GM20000 (cell line): ENCODE results near the gene CHST3.

Source experiments
- DNase-seq: peaks from one replicate; pipeline ENCODE4 v3.0.0; 2012; ENCODE audit warnings: low spot score
- TF ChIP-seq, protein P1 (sequence below): IDR thresholded peaks from 2 replicates; pipeline ENCODE4 v1.5.1; 2012; ENCODE audit warnings: mild to moderate bottlenecking, control low read depth; ENCODE audit errors: extremely low read depth, missing control alignments

The CHST3 gene

GRCh38 chr10:71939861-71940474, 24.2 kb upstream of the CHST3 start:
- no peak for DNase-seq
- TF ChIP-seq, protein P1, sequence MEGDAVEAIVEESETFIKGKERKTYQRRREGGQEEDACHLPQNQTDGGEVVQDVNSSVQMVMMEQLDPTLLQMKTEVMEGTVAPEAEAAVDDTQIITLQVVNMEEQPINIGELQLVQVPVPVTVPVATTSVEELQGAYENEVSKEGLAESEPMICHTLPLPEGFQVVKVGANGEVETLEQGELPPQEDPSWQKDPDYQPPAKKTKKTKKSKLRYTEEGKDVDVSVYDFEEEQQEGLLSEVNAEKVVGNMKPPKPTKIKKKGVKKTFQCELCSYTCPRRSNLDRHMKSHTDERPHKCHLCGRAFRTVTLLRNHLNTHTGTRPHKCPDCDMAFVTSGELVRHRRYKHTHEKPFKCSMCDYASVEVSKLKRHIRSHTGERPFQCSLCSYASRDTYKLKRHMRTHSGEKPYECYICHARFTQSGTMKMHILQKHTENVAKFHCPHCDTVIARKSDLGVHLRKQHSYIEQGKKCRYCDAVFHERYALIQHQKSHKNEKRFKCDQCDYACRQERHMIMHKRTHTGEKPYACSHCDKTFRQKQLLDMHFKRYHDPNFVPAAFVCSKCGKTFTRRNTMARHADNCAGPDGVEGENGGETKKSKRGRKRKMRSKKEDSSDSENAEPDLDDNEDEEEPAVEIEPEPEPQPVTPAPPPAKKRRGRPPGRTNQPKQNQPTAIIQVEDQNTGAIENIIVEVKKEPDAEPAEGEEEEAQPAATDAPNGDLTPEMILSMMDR, result no peak

GRCh38 chr10:71940752-71941151, 23.4 kb upstream of the CHST3 start:
- DNase-seq, result no peak
- TF ChIP-seq, protein P1, result no peak

- no peak for DNase-seq
- TF ChIP-seq, protein P1, result no peak
Measured at GRCh38 chr10:71941318-71941717, 22.9 kb upstream of the CHST3 start.

DNA sequence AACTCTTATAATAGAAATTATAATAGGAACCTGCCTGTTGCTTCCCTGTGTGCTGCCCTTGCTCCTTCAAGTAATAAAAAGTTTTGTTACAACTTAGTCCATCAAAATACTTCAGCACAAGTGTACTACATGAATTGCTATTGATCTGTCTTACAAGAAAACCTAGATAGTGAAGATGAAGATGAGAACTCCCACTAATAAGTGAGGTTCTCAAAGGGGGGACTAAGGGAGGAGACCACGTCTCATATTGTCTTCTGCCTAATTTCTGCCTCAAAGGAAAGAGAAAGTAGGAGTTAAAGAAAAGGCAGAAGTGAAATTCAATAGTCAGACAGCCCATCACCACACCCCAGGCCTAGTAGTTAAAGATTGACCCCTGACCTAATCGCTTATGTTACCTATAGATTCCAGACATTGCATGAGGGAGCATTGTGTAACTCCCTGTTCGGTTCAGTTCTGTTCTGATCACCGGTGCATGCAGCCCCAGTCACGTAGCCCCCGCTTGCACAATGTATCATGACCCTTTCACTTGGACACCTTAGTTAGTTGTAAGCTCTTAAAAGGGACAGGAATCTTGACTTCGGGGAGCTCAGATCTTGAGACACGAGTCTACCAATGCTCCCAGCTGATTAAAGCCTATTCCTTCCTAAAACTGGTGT, 18.2 kb upstream of the CHST3 start:
- TF ChIP-seq, protein P1, result no peak
- DNase-seq, result no peak

DNA sequence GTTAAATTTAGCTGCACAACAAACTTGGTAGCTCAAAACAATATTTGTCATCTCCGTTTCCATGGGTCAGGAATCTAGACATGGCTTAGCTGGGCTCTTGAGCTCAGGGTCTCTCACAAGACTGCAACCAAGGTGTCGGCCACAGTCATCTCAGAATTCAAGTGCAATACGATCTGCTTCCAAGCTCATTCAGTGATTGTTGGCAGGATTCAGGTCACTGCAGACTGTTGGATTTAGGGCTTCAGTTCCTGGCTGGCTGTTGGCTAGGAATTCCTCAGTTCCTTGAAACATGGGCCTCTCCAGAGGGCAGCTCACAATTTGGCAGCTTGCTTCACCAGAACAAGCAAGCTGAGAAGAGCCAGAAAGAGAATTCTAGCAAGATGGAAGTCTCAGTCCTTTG, 17.5 kb upstream of the CHST3 start:
- DNase-seq, result no peak
- TF ChIP-seq, protein P1, result no peak

DNA sequence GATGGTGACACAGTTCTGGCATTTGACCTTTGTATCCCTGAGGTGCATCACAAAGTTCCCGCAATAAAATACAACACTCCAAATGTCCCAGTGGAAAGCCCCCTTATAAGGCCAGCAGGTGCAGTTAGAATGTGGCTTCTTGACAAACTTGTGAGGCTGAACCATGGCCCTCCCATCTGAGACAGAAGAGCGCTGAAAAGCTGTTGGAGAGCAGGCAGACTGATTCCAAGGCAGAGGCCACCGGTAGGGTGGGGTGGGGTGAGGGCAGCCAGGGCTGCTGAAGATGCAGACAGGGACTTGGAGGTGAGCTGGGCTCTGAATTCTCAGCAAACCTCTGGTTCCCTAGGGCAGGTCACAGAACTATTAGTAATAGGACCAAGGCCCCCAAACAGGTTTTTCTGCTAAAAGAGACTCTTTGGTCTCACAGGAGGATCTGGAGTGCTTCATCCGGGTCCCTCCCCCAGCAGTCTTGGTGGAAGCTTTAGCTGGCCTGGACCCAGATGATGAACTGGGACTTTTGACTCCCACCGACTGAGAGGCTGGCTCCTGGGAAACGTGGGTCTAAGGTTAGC, 15.6 kb upstream of the CHST3 start:
- TF ChIP-seq, protein P1, result no peak
- no peak for DNase-seq

- DNase-seq, result no peak
- TF ChIP-seq, protein P1, result no peak
Measured at GRCh38 chr10:71950683-71951082, 13.5 kb upstream of the CHST3 start.
